CD4-positive, alpha-beta T cell (primary cell): ENCODE measurements around the gene EPDR1. TPM values are rescaled to one million over a fixed set of nuclear protein-coding genes. Genes with fewer than 3 reads are reported as not detected.

ENCODE experiments used
- ATAC-seq: fragments of 200-7000 bp; cut with Tn5 transposase; one replicate; pipeline ENCODE4 v1.10.0; 2022; ENCODE audit warnings: mild to moderate bottlenecking; ENCODE audit not compliant: poor library complexity
- CTCF ChIA-PET: fragments of 350-600 bp; sonication (Branson Sonifier 250); formaldehyde crosslinking; loops from one replicate; lab custom pipeline; 2021; ENCODE audit warnings: antibody characterized with exemption, inconsistent platforms; lab: Charles Lee
- POLR2A ChIA-PET: fragments of 350-600 bp; sonication (Branson Sonifier 250); formaldehyde crosslinking; loops from one replicate; lab custom pipeline; 2021; ENCODE audit warnings: antibody characterized with exemption, inconsistent platforms; lab: Charles Lee
- DNase-seq, 14 experiments: peaks; one replicate each; pipeline ENCODE4 v3.0.0-alpha.2; 2013 to 2020; ENCODE audit warnings: mixed read lengths in 2 of 14
- H3K27ac ChIP-seq, 2 donors: one replicate each; pipeline versions ENCODE4 v1.5.1 to v1.7.0; 2013; ENCODE audit warnings: low read length in 2 of 2, low read depth in 1 of 2, mild to moderate bottlenecking in 1 of 2
- H3K27me3 ChIP-seq, 2 experiments: 1 replicate in 1 of 2; 2 replicates in 1 of 2; pipeline versions ENCODE4 v1.6.1 to v1.7.0; 2013; ENCODE audit warnings: low read length in 2 of 2, control low read depth in 1 of 2, mild to moderate bottlenecking in 1 of 2, moderate library complexity in 1 of 2; ENCODE audit not compliant: insufficient read depth in 2 of 2, control insufficient read depth in 1 of 2
- H3K36me3 ChIP-seq: one replicate; pipeline ENCODE4 v1.6.1; 2013; ENCODE audit warnings: low read length, control low read depth; ENCODE audit not compliant: insufficient read depth
- H3K4me1 ChIP-seq: one replicate; pipeline ENCODE4 v1.6.1; 2013; ENCODE audit warnings: low read length, control low read depth; ENCODE audit not compliant: insufficient read depth
- H3K4me3 ChIP-seq: one replicate; pipeline ENCODE4 v1.5.1; 2013; ENCODE audit warnings: mild to moderate bottlenecking, low read length, moderate library complexity
- H3K9me3 ChIP-seq, 2 experiments: 1 replicate in 1 of 2; 2 replicates in 1 of 2; pipeline versions ENCODE4 v1.6.1 to v1.7.0; 2013; ENCODE audit warnings: low read length in 2 of 2, mild to moderate bottlenecking in 2 of 2, control low read depth in 1 of 2, moderate library complexity in 1 of 2; ENCODE audit not compliant: control insufficient read depth in 1 of 2, insufficient read depth in 1 of 2
- H3K27ac Mint-ChIP-seq: one replicate; pipeline ENCODE4 v1.8.0; 2020; ENCODE audit warnings: mixed read lengths
- H3K27me3 Mint-ChIP-seq: one replicate; pipeline ENCODE4 v1.8.0; 2021; ENCODE audit warnings: mixed read lengths
- H3K36me3 Mint-ChIP-seq: one replicate; pipeline ENCODE4 v1.8.0; 2021; ENCODE audit warnings: low read depth, mixed read lengths
- H3K4me1 Mint-ChIP-seq: one replicate; pipeline ENCODE4 v1.8.0; 2021; ENCODE audit warnings: low read depth, mixed read lengths
- H3K4me3 Mint-ChIP-seq: one replicate; pipeline ENCODE4 v1.8.0; 2020; ENCODE audit warnings: mild to moderate bottlenecking, mixed read lengths
- H3K9me3 Mint-ChIP-seq: one replicate; pipeline ENCODE4 v1.8.0; 2020; ENCODE audit warnings: mixed read lengths
- intact Hi-C, 2 experiments: fragments of 100-400 bp; cut with DNase I in 1 of 2; cut with micrococcal nuclease in 1 of 2; formaldehyde crosslinking; loops; one replicate each; pipeline versions ENCODE4 v1.15.1 to v1.9.0; 2023 to 2025; cut with DNase I, micrococcal nuclease
- total RNA-seq, 174 experiments: library from RNA in 2 of 174; stranded (reverse) in 2 of 174; gene quantifications; one replicate each; pipeline ENCODE4 v1.2.3 and lab custom pipeline; 2021 to 2026
- TF ChIP-seq, protein P1 (sequence below): fragments of 200-600 bp; IDR thresholded peaks from one replicate; pipeline ENCODE4 v1.8.0; 2022; ENCODE audit warnings: antibody characterized with exemption, mild to moderate bottlenecking

EPDR1 gene
- total RNA-seq, 2 experiments from 2014 or later = not detected

DNA sequence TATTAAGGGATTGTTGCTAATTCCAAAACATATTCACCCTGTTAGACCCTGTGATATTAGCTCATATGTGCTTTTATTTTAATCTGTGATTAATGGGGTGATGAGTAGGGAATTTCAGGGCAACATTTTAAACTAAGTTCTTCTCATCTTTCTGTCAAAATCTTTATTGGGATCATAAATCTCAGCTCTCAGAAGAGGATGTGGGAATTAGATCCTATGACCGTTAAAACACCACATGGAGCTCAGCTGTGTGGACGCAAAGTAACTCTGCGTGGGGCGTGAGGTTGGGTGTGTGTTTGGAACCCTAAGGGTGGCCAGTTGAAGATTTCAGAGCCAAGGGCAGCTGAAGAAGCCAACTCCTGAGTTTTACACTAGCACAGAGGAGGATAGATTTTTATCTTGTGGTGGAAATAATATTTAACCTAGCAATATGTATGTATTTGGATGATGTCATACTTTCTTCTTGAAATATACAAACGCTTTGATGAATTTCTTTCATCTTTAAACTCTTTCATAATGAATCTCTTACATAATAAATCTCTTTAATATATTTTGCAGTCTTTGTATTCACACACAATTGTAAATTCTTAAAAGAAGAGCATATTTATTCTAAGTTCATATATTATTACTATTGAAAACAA is 64.4 kb downstream of the EPDR1 start:
- Mint-ChIP-seq H3K9me3 (no peaks in the 10 kb centered on the region), H3K4me1 (no peaks in the 10 kb centered on the region), H3K36me3 (no peaks in the 10 kb centered on the region), H3K27me3 (no peaks in the 10 kb centered on the region), H3K4me3 (no peak overlapping the region), H3K27ac (no peak overlapping the region)
- CTCF ChIA-PET = interaction anchor here (1.1 kb wide), 1 partner anchor 16 kb away, joined by 3 read pairs; no protein-coding TSS in a partner anchor
- no peaks in the 10 kb centered on the region for H3K4me1 ChIP-seq
- H3K27ac ChIP-seq = no peak overlapping the region
- no peak overlapping the region for H3K4me3 ChIP-seq
- H3K27me3 ChIP-seq = no peaks in the 10 kb centered on the region
- H3K36me3 ChIP-seq = no peaks in the 10 kb centered on the region
- POLR2A ChIA-PET = no interaction called here
- DNase-seq (no peak), ATAC-seq (no peak)
- no peaks in the 10 kb centered on the region for H3K9me3 ChIP-seq
- intact Hi-C loops = no loop called here
- TF ChIP-seq, protein P1, sequence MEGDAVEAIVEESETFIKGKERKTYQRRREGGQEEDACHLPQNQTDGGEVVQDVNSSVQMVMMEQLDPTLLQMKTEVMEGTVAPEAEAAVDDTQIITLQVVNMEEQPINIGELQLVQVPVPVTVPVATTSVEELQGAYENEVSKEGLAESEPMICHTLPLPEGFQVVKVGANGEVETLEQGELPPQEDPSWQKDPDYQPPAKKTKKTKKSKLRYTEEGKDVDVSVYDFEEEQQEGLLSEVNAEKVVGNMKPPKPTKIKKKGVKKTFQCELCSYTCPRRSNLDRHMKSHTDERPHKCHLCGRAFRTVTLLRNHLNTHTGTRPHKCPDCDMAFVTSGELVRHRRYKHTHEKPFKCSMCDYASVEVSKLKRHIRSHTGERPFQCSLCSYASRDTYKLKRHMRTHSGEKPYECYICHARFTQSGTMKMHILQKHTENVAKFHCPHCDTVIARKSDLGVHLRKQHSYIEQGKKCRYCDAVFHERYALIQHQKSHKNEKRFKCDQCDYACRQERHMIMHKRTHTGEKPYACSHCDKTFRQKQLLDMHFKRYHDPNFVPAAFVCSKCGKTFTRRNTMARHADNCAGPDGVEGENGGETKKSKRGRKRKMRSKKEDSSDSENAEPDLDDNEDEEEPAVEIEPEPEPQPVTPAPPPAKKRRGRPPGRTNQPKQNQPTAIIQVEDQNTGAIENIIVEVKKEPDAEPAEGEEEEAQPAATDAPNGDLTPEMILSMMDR = no peak

DNA sequence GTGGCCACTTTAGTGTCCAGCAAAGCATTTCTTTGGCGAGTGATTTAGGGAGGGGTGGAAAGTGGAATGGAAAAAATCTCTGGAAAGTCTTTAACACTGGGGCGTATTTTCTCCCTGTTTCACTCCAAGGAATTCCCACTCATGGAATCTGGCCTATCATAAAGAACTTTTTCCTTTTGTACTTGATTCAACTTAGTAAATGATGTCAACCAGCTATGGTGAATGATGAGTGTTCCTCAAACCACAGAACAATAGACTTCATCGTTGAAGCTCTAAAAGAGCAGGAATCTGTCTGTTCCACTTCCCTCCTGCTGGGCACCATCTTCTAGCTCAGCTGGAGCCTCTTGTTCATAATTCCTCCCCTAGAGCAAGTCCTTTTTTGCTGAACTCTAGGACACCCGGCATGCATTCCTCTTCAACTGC is 66.5 kb downstream of the EPDR1 start:
- no peaks in the 10 kb centered on the region for H3K9me3 ChIP-seq
- Mint-ChIP-seq H3K4me1 (no peaks in the 10 kb centered on the region), H3K36me3 (no peaks in the 10 kb centered on the region), H3K27ac (no peak overlapping the region), H3K27me3 (no peaks in the 10 kb centered on the region), H3K9me3 (no peaks in the 10 kb centered on the region), H3K4me3 (no peak overlapping the region)
- no peaks in the 10 kb centered on the region for H3K27me3 ChIP-seq
- ChIA-PET CTCF (no interaction called here), POLR2A (no interaction called here)
- TF ChIP-seq, protein P1 = no peak
- H3K4me3 ChIP-seq = no peak overlapping the region
- no peak for DNase-seq
- no peak for ATAC-seq
- intact Hi-C loops = no loop called here
- no peak overlapping the region for H3K27ac ChIP-seq
- H3K36me3 ChIP-seq = no peaks in the 10 kb centered on the region
- no peaks in the 10 kb centered on the region for H3K4me1 ChIP-seq

DNA sequence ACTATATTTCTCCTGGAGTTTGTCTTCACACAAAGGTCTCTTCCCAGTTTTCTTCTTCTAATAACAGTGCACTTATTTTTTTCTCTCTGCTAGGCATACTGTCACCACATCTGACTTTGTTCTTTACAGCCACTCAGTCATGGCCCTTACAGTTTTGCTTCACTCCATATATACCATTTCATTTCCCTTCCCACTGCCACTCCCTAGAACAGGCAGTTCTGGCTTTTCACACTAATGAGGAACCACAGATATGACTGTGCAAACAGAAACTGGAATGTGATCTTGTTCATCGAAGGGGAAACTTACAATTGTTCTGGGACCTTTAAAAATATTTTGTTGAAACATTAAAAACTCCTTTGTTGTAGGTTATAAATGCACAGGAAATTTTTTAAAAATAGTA is 67.3 kb downstream of the EPDR1 start:
- Mint-ChIP-seq H3K4me3 (no peak overlapping the region), H3K27me3 (no peaks in the 10 kb centered on the region), H3K27ac (no peak overlapping the region), H3K36me3 (no peaks in the 10 kb centered on the region), H3K4me1 (no peaks in the 10 kb centered on the region), H3K9me3 (no peaks in the 10 kb centered on the region)
- CTCF ChIA-PET = no interaction called here
- POLR2A ChIA-PET = no interaction called here
- H3K27me3 ChIP-seq = no peaks in the 10 kb centered on the region
- no peaks in the 10 kb centered on the region for H3K9me3 ChIP-seq
- intact Hi-C loops = no loop called here
- H3K27ac ChIP-seq = no peak overlapping the region
- DNase-seq (peak in 3 of 14 experiments; percentile 0 to 10 (median 2)), ATAC-seq (no peak)
- H3K4me1 ChIP-seq = no peaks in the 10 kb centered on the region
- no peak overlapping the region for H3K4me3 ChIP-seq
- TF ChIP-seq, protein P1 = no peak
- H3K36me3 ChIP-seq = no peaks in the 10 kb centered on the region
